Stimulated activated memory B cell treated with anti-CD40 and anti-IgM and Interleukin-4, amounts not matched to agents 10 μg/mL and 1 μg/mL and 100 μg/mL, for 72 hours (primary cell): ENCODE results near the gene OPHN1.
"Not testable (repeated sequence)": the region's sequence is repeated elsewhere in the genome, so short reads cannot be mapped to it uniquely, and the experiment has no call there.

Source experiments
- ATAC-seq: fragments of 150-1000 bp; cut with Tn5 transposase; 2 replicates; pipeline ENCODE4 v1.10.0; 2021
- H3K27ac Mint-ChIP-seq: one replicate; pipeline ENCODE4 v1.8.0; 2022; ENCODE audit warnings: mild to moderate bottlenecking, mixed read lengths
- H3K27me3 Mint-ChIP-seq: one replicate; pipeline ENCODE4 v1.8.0; 2022; ENCODE audit warnings: mixed read lengths
- H3K36me3 Mint-ChIP-seq: one replicate; pipeline ENCODE4 v1.8.0; 2022; ENCODE audit warnings: mixed read lengths
- H3K4me1 Mint-ChIP-seq: one replicate; pipeline ENCODE4 v1.8.0; 2022; ENCODE audit warnings: mixed read lengths
- H3K4me3 Mint-ChIP-seq: one replicate; pipeline ENCODE4 v1.8.0; 2022; ENCODE audit warnings: mild to moderate bottlenecking, moderate library complexity, mixed read lengths
- H3K9me3 Mint-ChIP-seq: one replicate; pipeline ENCODE4 v1.8.0; 2022; ENCODE audit warnings: mixed read lengths

OPHN1 gene

GRCh38 chrX:68409194-68409593 lies 24.1 kb downstream of the OPHN1 start:
- no peak overlapping the region for H3K27ac Mint-ChIP-seq
- H3K27me3 Mint-ChIP-seq: no peaks in the 10 kb centered on the region
- H3K4me3 Mint-ChIP-seq: no peak overlapping the region
- ATAC-seq: no peak
- no peaks in the 10 kb centered on the region for H3K36me3 Mint-ChIP-seq
- no peaks in the 10 kb centered on the region for H3K4me1 Mint-ChIP-seq
- no peaks in the 10 kb centered on the region for H3K9me3 Mint-ChIP-seq

- H3K27me3 Mint-ChIP-seq: peaks cover 9% of the 10 kb centered on the region
- no peaks in the 10 kb centered on the region for H3K36me3 Mint-ChIP-seq
- H3K9me3 Mint-ChIP-seq: no peaks in the 10 kb centered on the region
- no peak for ATAC-seq
- no peaks in the 10 kb centered on the region for H3K4me1 Mint-ChIP-seq
- no peak overlapping the region for H3K4me3 Mint-ChIP-seq
- no peak overlapping the region for H3K27ac Mint-ChIP-seq
Measured at GRCh38 chrX:68403522-68403921, 29.8 kb downstream of the OPHN1 start.

GRCh38 chrX:68403038-68403437 lies 30.3 kb downstream of the OPHN1 start:
- H3K27ac Mint-ChIP-seq: no peak overlapping the region
- no peaks in the 10 kb centered on the region for H3K4me1 Mint-ChIP-seq
- no peaks in the 10 kb centered on the region for H3K36me3 Mint-ChIP-seq
- ATAC-seq: no peak
- H3K9me3 Mint-ChIP-seq: no peaks in the 10 kb centered on the region
- H3K4me3 Mint-ChIP-seq: no peak overlapping the region
- H3K27me3 Mint-ChIP-seq: peaks cover 9% of the 10 kb centered on the region

- Mint-ChIP-seq H3K4me1 (no peaks in the 10 kb centered on the region), H3K9me3 (no peaks in the 10 kb centered on the region), H3K27ac (no peak overlapping the region), H3K27me3 (peaks cover 9% of the 10 kb centered on the region), H3K36me3 (no peaks in the 10 kb centered on the region), H3K4me3 (no peak overlapping the region)
- ATAC-seq: no peak
Measured at GRCh38 chrX:68402094-68402493, 31.2 kb downstream of the OPHN1 start.

- H3K27ac Mint-ChIP-seq: no peak overlapping the region
- no peaks in the 10 kb centered on the region for H3K4me1 Mint-ChIP-seq
- H3K4me3 Mint-ChIP-seq: no peak overlapping the region
- H3K27me3 Mint-ChIP-seq: peaks cover 9% of the 10 kb centered on the region
- ATAC-seq: no peak
- no peaks in the 10 kb centered on the region for H3K36me3 Mint-ChIP-seq
- no peaks in the 10 kb centered on the region for H3K9me3 Mint-ChIP-seq
Measured at GRCh38 chrX:68398291-68398690, 35.0 kb downstream of the OPHN1 start.

- no peak overlapping the region for H3K4me3 Mint-ChIP-seq
- no peak overlapping the region for H3K27ac Mint-ChIP-seq
- no peak for ATAC-seq
- no peaks in the 10 kb centered on the region for H3K4me1 Mint-ChIP-seq
- H3K36me3 Mint-ChIP-seq: no peaks in the 10 kb centered on the region
- no peaks in the 10 kb centered on the region for H3K9me3 Mint-ChIP-seq
- peaks cover 9% of the 10 kb centered on the region for H3K27me3 Mint-ChIP-seq
Measured at GRCh38 chrX:68396953-68397352, 36.3 kb downstream of the OPHN1 start.

GRCh38 chrX:68389419-68389960 lies 43.8 kb downstream of the OPHN1 start:
- H3K36me3 Mint-ChIP-seq, H3K27ac Mint-ChIP-seq, H3K9me3 Mint-ChIP-seq, H3K4me3 Mint-ChIP-seq, ATAC-seq, H3K27me3 Mint-ChIP-seq, H3K4me1 Mint-ChIP-seq: not testable (repeated sequence)

GRCh38 chrX:68387776-68388175 lies 45.5 kb downstream of the OPHN1 start:
- Mint-ChIP-seq H3K4me1 (no peaks in the 10 kb centered on the region), H3K27ac (no peak overlapping the region), H3K36me3 (no peaks in the 10 kb centered on the region), H3K4me3 (no peak overlapping the region), H3K27me3 (no peaks in the 10 kb centered on the region), H3K9me3 (no peaks in the 10 kb centered on the region)
- no peak for ATAC-seq

GRCh38 chrX:68383540-68383939 lies 49.8 kb downstream of the OPHN1 start:
- Mint-ChIP-seq H3K27ac (no peak overlapping the region), H3K4me3 (no peak overlapping the region), H3K9me3 (peaks cover 5% of the 10 kb centered on the region), H3K4me1 (no peaks in the 10 kb centered on the region), H3K36me3 (no peaks in the 10 kb centered on the region), H3K27me3 (peaks cover 7% of the 10 kb centered on the region)
- ATAC-seq: no peak

- H3K27me3 Mint-ChIP-seq, H3K9me3 Mint-ChIP-seq, H3K27ac Mint-ChIP-seq, H3K4me1 Mint-ChIP-seq, H3K4me3 Mint-ChIP-seq, H3K36me3 Mint-ChIP-seq, ATAC-seq: not testable (repeated sequence)
Measured at GRCh38 chrX:68377579-68377978, 55.7 kb downstream of the OPHN1 start.

GRCh38 chrX:68376373-68376772 lies 56.9 kb downstream of the OPHN1 start:
- H3K27me3 Mint-ChIP-seq: peaks cover under 1% of the 10 kb centered on the region
- H3K4me3 Mint-ChIP-seq: no peak overlapping the region
- peaks cover under 1% of the 10 kb centered on the region for H3K9me3 Mint-ChIP-seq
- ATAC-seq: no peak
- H3K4me1 Mint-ChIP-seq: no peaks in the 10 kb centered on the region
- H3K36me3 Mint-ChIP-seq: no peaks in the 10 kb centered on the region
- H3K27ac Mint-ChIP-seq: no peak overlapping the region

- Mint-ChIP-seq H3K4me3 (no peak overlapping the region), H3K27ac (no peak overlapping the region), H3K36me3 (no peaks in the 10 kb centered on the region), H3K9me3 (no peaks in the 10 kb centered on the region), H3K4me1 (no peaks in the 10 kb centered on the region), H3K27me3 (no peaks in the 10 kb centered on the region)
- ATAC-seq: no peak
Measured at GRCh38 chrX:68375803-68376202, 57.5 kb downstream of the OPHN1 start.

- no peak for ATAC-seq
- Mint-ChIP-seq H3K36me3 (no peaks in the 10 kb centered on the region), H3K4me3 (no peak overlapping the region), H3K4me1 (no peaks in the 10 kb centered on the region), H3K9me3 (peaks cover 6% of the 10 kb centered on the region), H3K27ac (no peak overlapping the region), H3K27me3 (no peaks in the 10 kb centered on the region)
Measured at GRCh38 chrX:68372665-68373064, 60.6 kb downstream of the OPHN1 start.

GRCh38 chrX:68369559-68369958 lies 63.7 kb downstream of the OPHN1 start:
- H3K36me3 Mint-ChIP-seq: no peaks in the 10 kb centered on the region
- peaks cover 6% of the 10 kb centered on the region for H3K9me3 Mint-ChIP-seq
- no peak overlapping the region for H3K4me3 Mint-ChIP-seq
- no peak for ATAC-seq
- H3K4me1 Mint-ChIP-seq: no peaks in the 10 kb centered on the region
- no peaks in the 10 kb centered on the region for H3K27me3 Mint-ChIP-seq
- H3K27ac Mint-ChIP-seq: no peak overlapping the region

- no peak overlapping the region for H3K27ac Mint-ChIP-seq
- no peak for ATAC-seq
- H3K36me3 Mint-ChIP-seq: no peaks in the 10 kb centered on the region
- no peak overlapping the region for H3K4me3 Mint-ChIP-seq
- H3K4me1 Mint-ChIP-seq: no peaks in the 10 kb centered on the region
- H3K9me3 Mint-ChIP-seq: peaks cover 6% of the 10 kb centered on the region
- no peaks in the 10 kb centered on the region for H3K27me3 Mint-ChIP-seq
Measured at GRCh38 chrX:68365341-68365740, 68.0 kb downstream of the OPHN1 start.

- Mint-ChIP-seq H3K27me3 (no peaks in the 10 kb centered on the region), H3K27ac (no peak overlapping the region), H3K9me3 (no peaks in the 10 kb centered on the region), H3K36me3 (no peaks in the 10 kb centered on the region), H3K4me1 (no peaks in the 10 kb centered on the region), H3K4me3 (no peak overlapping the region)
- ATAC-seq: no peak
Measured at GRCh38 chrX:68363984-68364383, 69.3 kb downstream of the OPHN1 start.

GRCh38 chrX:68358679-68359078 lies 74.6 kb downstream of the OPHN1 start:
- Mint-ChIP-seq H3K4me1 (no peaks in the 10 kb centered on the region), H3K4me3 (no peak overlapping the region), H3K36me3 (no peaks in the 10 kb centered on the region), H3K27ac (no peak overlapping the region), H3K9me3 (no peaks in the 10 kb centered on the region), H3K27me3 (no peaks in the 10 kb centered on the region)
- no peak for ATAC-seq
